HepG2 (cell line): ENCODE results near the gene TM4SF5. TPM values are rescaled to one million over a fixed set of nuclear protein-coding genes. Genes with fewer than 3 reads are reported as not detected.

Experiments
- ATM ChIP-seq: fragments of 450-650 bp; IDR thresholded peaks from 2 replicates; pipeline ENCODE4 v1.7.1; 2017; ENCODE audit warnings: mild to moderate bottlenecking, borderline replicate concordance
- CCDC6 ChIP-seq: sonication (generic); formaldehyde crosslinking; IDR thresholded peaks from 2 replicates; pipeline ENCODE4 v1.8.1; 2022; ENCODE audit warnings: mild to moderate bottlenecking, missing genetic modification reagents, moderate library complexity
- CTCF ChIP-seq: sonication (generic); formaldehyde crosslinking; IDR thresholded peaks from 2 replicates; pipeline ENCODE4 v1.5.0; 2020; ENCODE audit warnings: mild to moderate bottlenecking, missing genetic modification reagents, moderate library complexity
- FIP1L1 ChIP-seq: fragments of 200-400 bp; formaldehyde crosslinking; IDR thresholded peaks from 2 replicates; pipeline ENCODE4 v1.6.1; 2018; ENCODE audit warnings: low read depth, mild to moderate bottlenecking, low read length, moderate library complexity, borderline replicate concordance; ENCODE audit not compliant: insufficient read depth
- MEF2D ChIP-seq: sonication (generic); formaldehyde crosslinking; IDR thresholded peaks from 2 replicates; pipeline ENCODE4 v1.5.1; 2020; ENCODE audit warnings: mild to moderate bottlenecking, missing genetic modification reagents
- PRDM15 ChIP-seq: sonication (generic); formaldehyde crosslinking; IDR thresholded peaks from 2 replicates; pipeline ENCODE4 v1.4.0; 2020; ENCODE audit warnings: missing genetic modification reagents
- STAG1 ChIP-seq: sonication (generic); formaldehyde crosslinking; IDR thresholded peaks from 2 replicates; pipeline ENCODE4 v1.4.0; 2020; ENCODE audit warnings: missing genetic modification reagents
- TRIM22 ChIP-seq: fragments of 450-650 bp; IDR thresholded peaks from 2 replicates; pipeline ENCODE4 v1.6.1; 2017
- ZBTB7A ChIP-seq: sonication (generic); formaldehyde crosslinking; IDR thresholded peaks from 2 replicates; pipeline ENCODE4 v1.8.0; 2022; ENCODE audit warnings: mild to moderate bottlenecking, missing genetic modification reagents
- ZNF180 ChIP-seq: sonication (generic); formaldehyde crosslinking; IDR thresholded peaks from 2 replicates; pipeline ENCODE4 v1.4.0; 2020; ENCODE audit warnings: low read depth, missing genetic modification reagents, borderline replicate concordance
- ZNF33B ChIP-seq: sonication (generic); formaldehyde crosslinking; IDR thresholded peaks from 2 replicates; pipeline ENCODE4 v1.5.1; 2020; ENCODE audit warnings: mild to moderate bottlenecking, missing genetic modification reagents
- ZNF572 ChIP-seq: sonication (generic); formaldehyde crosslinking; IDR thresholded peaks from 2 replicates; pipeline ENCODE4 v1.5.1; 2020; ENCODE audit warnings: mild to moderate bottlenecking, missing genetic modification reagents
- polyA plus RNA-seq, 8 experiments: library from polyadenylated mRNA; depleted of rRNA in 3 of 8; stranded (reverse) in 7 of 8; unstranded in 1 of 8; fragments of >200 nt; fragmentation: Illumina TruSeq in 4 of 8; extraction: Trizol in 4 of 8; gene quantifications; 2 replicates each; pipeline versions ENCODE4 v1.2.1 to v1.2.3, GENCODE V29; 2011 to 2016; ENCODE audit warnings: low read depth in 4 of 8, missing spikeins in 1 of 8, mixed read lengths in 1 of 8; ENCODE audit not compliant: insufficient read depth in 1 of 8
- total RNA-seq, 5 experiments: library from RNA; depleted of rRNA; stranded (reverse); fragments of >200 nt; fragmentation: Illumina TruSeq; extraction: Trizol; gene quantifications; 2 replicates each; pipeline ENCODE4 v1.2.3, GENCODE V29; 2016; ENCODE audit warnings: low read depth in 1 of 5
- TF ChIP-seq, protein P1 (sequence below): sonication (generic); formaldehyde crosslinking; IDR thresholded peaks from 2 replicates; pipeline ENCODE4 v1.4.0; 2020; ENCODE audit warnings: missing genetic modification reagents
- TF ChIP-seq, protein P2 (sequence below): sonication (generic); formaldehyde crosslinking; IDR thresholded peaks from 2 replicates; pipeline ENCODE4 v1.5.0; 2020; ENCODE audit warnings: mild to moderate bottlenecking, missing genetic modification reagents, borderline replicate concordance

TM4SF5 gene
- total and polyA plus RNA-seq, 2 of the 13 experiments (the other 11 are each of a cell fraction or from before 2014, with no cell fraction given) = 30.1 to 126 TPM

GRCh38 chr17:4777969-4778760 lies 6.5 kb downstream of the TM4SF5 start (continued):
- TF ChIP-seq ATM = no peak
- TF ChIP-seq, protein P1, sequence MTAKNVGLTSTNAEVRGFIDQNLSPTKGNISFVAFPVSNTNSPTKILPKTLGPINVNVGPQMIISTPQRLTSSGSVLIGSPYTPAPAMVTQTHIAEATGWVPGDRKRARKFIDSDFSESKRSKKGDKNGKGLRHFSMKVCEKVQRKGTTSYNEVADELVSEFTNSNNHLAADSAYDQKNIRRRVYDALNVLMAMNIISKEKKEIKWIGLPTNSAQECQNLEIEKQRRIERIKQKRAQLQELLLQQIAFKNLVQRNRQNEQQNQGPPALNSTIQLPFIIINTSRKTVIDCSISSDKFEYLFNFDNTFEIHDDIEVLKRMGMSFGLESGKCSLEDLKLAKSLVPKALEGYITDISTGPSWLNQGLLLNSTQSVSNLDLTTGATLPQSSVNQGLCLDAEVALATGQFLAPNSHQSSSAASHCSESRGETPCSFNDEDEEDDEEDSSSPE (CRISPR knock-in tag) = peak; percentile 47; the same call in 1 of the 2 replicates
- TF ChIP-seq, protein P2, sequence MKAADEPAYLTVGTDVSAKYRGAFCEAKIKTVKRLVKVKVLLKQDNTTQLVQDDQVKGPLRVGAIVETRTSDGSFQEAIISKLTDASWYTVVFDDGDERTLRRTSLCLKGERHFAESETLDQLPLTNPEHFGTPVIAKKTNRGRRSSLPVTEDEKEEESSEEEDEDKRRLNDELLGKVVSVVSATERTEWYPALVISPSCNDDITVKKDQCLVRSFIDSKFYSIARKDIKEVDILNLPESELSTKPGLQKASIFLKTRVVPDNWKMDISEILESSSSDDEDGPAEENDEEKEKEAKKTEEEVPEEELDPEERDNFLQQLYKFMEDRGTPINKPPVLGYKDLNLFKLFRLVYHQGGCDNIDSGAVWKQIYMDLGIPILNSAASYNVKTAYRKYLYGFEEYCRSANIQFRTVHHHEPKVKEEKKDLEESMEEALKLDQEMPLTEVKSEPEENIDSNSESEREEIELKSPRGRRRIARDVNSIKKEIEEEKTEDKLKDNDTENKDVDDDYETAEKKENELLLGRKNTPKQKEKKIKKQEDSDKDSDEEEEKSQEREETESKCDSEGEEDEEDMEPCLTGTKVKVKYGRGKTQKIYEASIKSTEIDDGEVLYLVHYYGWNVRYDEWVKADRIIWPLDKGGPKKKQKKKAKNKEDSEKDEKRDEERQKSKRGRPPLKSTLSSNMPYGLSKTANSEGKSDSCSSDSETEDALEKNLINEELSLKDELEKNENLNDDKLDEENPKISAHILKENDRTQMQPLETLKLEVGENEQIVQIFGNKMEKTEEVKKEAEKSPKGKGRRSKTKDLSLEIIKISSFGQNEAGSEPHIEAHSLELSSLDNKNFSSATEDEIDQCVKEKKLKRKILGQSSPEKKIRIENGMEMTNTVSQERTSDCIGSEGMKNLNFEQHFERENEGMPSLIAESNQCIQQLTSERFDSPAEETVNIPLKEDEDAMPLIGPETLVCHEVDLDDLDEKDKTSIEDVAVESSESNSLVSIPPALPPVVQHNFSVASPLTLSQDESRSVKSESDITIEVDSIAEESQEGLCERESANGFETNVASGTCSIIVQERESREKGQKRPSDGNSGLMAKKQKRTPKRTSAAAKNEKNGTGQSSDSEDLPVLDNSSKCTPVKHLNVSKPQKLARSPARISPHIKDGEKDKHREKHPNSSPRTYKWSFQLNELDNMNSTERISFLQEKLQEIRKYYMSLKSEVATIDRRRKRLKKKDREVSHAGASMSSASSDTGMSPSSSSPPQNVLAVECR = peak; percentile 78; the same call in 1 of the 2 replicates
- no peak for TF ChIP-seq PRDM15 (CRISPR knock-in tag)
- no peak for TF ChIP-seq ZNF572
- no peak for TF ChIP-seq ZNF180 (CRISPR knock-in tag)
- no peak for TF ChIP-seq CTCF (CRISPR knock-in tag)
- TF ChIP-seq TRIM22 = no peak
- peak; percentile 30; the same call in 1 of the 2 replicates for TF ChIP-seq STAG1 (CRISPR knock-in tag)
- TF ChIP-seq ZBTB7A (CRISPR knock-in tag) = no peak
- TF ChIP-seq ZNF33B = 0 out of 2 replicates have a peak, but pooled peaks have one; percentile 62
- peak; percentile 61; the same call in 1 of the 2 replicates for TF ChIP-seq MEF2D
- peak; percentile 26; the same call in 1 of the 2 replicates for TF ChIP-seq CCDC6 (CRISPR knock-in tag)
- TF ChIP-seq FIP1L1 = no peak
